HG02884 (cell line): ENCODE data around the gene SUN3.
"Not testable (repeated sequence)": the region's sequence is repeated elsewhere in the genome, so short reads cannot be mapped to it uniquely, and the experiment has no call there.

ENCODE experiments used
- ATAC-seq: cut with Tn5 transposase; IDR thresholded peaks from one replicate; pipeline ENCODE4 v1.9.1; 2021; ENCODE audit warnings: mild to moderate bottlenecking, moderate library complexity; ENCODE audit not compliant: unreplicated experiment

The SUN3 gene

GRCh38 chr7:47946581-47947354 is 82.1 kb downstream of the SUN3 start:
- ATAC-seq = no peak

- ATAC-seq = peak; percentile 57
These were observed 83.5 kb downstream of the SUN3 start for GRCh38 chr7:47945261-47946015.

GRCh38 chr7:47944536-47945260 is 84.2 kb downstream of the SUN3 start:
- no peak for ATAC-seq

GRCh38 chr7:47943676-47944474 is 85.0 kb downstream of the SUN3 start:
- ATAC-seq = no peak

- ATAC-seq = not testable (repeated sequence)
These were observed 86.3 kb downstream of the SUN3 start for GRCh38 chr7:47942651-47943050.

- no peak for ATAC-seq
These were observed 86.8 kb downstream of the SUN3 start for GRCh38 chr7:47942132-47942531.

- no peak for ATAC-seq
These were observed 87.6 kb downstream of the SUN3 start for GRCh38 chr7:47941136-47941844.

GRCh38 chr7:47940088-47941013 is 88.6 kb downstream of the SUN3 start:
- no peak for ATAC-seq

- ATAC-seq = no peak
These were observed 89.4 kb downstream of the SUN3 start for GRCh38 chr7:47939425-47940036.

GRCh38 chr7:47938574-47939165 is 90.2 kb downstream of the SUN3 start:
- ATAC-seq = no peak

GRCh38 chr7:47937711-47938573 is 91.0 kb downstream of the SUN3 start:
- ATAC-seq = peak; percentile 36
